Superior temporal gyrus (tissue), 1 donor: ENCODE measurements around the gene NCAPG2.

Experiments
- DNase-seq: peaks from one replicate; pipeline ENCODE4 v3.0.0-alpha.2; 2016; ENCODE audit errors: extremely low spot score

The NCAPG2 gene

DNA sequence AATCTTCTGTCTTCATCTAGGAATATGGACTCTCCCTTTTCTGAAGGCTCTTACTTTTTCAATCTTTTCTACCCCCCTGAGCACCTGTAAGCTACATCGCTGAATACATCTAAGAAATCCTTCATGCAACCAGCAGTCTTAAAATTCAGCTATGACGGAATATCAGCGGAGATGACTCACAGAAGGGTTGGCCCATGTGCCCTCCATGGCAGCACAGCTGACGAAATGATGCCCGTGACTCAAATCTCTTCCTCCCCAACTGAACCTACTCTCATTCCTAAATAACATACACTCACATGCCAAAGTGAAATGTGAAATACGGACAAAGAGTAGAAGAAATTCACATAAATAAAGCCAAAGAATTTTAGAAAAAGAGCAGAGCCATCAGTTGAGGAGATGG lies 30.3 kb upstream of the NCAPG2 start:
- DNase-seq, result no peak

DNA sequence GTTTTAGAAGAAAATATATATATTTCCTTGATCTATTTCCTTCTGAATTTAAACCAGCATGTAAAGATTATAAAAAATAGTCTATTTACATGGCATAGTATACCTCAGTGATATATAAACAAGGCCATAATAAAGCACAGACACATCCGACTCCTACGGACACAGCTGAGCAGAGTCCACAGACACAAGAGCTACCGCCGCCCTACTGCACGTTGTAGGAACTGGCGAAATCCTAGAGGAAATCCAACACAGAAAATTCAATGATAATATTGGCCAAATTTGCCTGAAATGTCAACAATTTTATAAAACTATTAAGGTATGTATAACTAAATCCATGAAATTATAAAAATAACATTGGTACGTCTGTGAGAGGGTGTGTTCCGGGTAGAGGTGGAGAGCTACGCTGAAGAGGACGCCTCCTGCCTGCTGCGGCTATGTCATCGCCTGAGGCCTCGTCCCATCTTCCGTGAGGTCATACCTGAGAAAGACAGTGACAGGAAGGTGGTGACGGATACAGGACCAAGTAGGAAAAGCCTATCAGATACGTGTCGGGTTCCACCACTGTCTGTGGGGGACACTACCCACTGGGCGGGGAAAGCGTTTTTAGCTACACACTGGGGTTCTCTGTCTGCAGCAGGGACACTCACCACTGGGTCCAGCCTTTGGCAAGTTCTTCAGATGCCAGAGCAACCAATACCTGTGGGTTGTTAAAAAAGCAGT lies 29.3 kb upstream of the NCAPG2 start:
- DNase-seq, result no peak

GRCh38 chr7:158733220-158733519 lies 28.6 kb upstream of the NCAPG2 start:
- no peak for DNase-seq

- DNase-seq, result no peak
Observed at GRCh38 chr7:158732494-158733219, 28.1 kb upstream of the NCAPG2 start.

GRCh38 chr7:158731761-158732160 lies 27.2 kb upstream of the NCAPG2 start:
- DNase-seq, result no peak

- DNase-seq, result no peak
Observed at GRCh38 chr7:158730383-158731346, 26.1 kb upstream of the NCAPG2 start.

DNA sequence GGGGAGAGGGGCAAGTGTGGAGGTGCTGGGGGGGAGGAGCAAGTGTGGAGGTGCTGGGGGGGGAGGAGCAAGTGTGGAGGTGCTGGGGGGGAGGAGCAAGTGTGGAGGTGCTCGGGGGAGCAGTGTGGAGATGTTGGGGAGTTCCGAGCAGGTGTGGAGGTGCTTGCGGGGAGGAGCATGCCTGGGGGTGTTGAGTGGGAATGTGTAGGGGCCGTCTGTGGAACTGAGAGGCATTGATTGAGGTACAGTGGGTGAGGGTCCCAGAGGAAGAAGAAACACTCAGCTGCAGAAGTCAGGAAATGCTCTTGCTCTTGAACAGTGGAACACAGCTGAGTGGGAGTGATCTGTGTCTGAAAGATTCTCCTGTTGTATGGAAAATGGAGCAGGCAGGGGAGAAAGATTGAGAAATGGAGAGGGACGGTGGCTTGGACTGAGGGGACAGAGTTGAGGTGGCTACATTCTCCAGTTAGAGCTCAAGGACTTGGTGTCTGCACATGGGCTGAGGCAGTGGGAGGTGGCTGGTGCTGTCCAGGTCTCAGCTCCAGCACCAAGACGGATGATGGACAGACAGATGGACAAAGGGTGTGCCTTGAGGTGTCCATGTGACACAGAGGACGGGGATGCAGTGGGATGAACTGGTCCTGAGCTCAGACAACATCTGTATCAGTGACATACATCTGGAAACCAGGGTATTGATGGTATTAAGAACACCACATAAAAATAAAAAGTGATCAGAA lies 25.2 kb upstream of the NCAPG2 start:
- DNase-seq, result no peak

DNA sequence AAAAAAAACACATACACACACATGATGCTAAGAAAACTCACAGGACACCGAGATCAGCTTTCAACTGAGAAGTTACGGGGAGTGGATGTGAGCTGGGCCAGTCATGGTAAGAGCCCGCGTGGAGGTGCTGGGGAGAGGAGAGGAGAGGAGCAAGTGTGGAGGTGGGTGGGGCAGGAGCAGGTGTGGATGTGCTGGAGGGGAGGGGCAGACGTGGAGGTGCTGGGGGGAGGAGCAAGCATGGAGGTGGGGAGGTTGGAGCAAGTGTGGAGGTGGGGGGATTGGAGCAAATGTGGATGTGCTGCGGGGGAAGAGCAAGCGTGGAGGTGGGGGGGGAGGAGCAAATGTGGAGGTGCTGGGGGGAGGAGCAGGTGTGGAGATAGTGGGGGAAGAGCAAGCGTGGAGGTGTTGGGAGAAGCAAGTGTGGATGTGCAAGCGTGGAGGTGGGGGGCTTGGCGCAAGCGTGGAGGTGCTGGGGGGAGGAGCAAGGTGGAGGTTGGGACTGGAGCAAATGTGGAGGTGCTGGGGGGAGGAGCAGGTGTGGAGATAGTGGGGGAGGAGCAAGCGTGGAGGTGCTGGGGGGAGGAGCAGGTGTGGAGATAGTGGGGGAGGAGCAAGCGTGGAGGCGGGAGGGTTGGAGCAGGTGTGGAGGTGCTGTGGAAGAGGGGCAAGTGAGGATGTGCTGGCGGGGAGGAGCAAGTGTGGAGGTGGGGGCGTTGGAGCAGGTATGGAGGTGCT lies 24.5 kb upstream of the NCAPG2 start:
- DNase-seq, result no peak

DNA sequence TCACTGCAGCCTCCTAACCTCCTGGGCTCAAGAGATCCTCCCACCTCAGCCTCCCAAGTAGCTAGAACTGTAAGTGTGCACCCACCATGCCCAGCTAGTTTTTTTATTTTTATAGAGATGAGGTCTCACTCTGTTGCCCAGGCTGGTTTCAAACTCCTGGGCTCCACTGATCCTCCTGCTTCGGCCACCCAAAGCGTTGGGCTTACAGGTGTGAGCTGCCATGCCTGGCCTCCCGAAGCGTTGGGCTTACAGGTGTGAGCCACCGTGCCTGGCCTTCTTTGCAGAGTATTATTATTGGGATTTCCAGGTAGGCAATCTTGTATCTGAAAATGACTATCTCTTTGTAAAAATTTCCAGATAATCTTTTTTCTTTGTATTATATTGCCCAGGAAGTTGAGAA lies 23.1 kb upstream of the NCAPG2 start:
- DNase-seq, result no peak

GRCh38 chr7:158726277-158726807 lies 21.7 kb upstream of the NCAPG2 start:
- no peak for DNase-seq

DNA sequence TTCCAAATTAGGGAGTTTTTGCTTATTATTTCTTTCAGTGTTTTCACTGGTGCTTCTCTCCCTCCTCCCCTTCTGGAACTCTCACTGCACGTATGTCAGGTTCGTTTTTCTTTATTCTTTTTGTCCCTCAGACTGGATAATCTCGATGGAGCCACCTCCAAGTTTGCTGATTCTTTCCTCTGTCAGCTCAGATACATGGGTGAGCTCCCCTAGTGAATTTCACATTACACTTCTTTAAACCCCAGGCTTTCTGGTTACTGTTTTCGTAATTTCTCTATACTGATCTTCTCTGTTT lies 20.8 kb upstream of the NCAPG2 start:
- no peak for DNase-seq

DNA sequence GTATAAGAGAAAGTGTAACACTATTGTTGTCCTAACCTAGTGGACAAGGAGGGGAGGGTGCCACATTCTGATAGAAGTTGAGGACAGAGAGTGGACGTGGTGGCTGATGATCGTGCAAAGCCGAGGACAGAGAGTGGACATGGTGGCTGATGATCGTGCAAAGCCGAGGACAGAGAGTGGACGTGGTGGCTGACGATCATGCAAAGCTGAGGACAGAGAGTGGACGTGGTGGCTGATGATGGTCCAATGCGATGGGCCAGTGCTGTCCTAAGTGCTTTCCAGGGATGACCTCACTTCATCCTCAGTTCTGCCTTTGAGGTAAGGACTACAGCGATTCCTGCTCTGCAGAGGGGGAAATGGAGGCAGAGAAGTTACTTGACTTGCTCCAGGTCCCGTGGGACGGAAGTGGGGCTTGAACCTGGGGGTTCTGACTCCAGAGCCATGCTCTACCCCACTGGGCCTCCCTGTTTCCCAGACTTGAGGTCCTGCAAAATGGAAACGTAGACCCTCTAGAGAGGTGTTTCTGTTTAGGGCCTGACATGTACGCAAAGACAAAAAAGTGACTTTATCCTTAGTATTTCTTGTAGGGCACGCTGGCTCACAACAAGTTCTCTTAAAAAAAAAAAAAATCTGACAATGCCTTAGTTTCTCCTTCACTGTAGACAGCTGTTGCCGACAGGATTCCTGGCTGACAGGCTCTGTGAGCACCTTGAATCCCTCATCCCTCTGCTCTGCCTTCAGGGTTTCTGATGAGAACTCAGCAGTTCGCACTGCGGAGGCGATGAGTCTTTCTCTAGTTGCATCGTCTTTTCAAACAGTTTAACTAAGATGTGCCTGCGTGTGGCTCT lies 20.3 kb upstream of the NCAPG2 start:
- no peak for DNase-seq

DNA sequence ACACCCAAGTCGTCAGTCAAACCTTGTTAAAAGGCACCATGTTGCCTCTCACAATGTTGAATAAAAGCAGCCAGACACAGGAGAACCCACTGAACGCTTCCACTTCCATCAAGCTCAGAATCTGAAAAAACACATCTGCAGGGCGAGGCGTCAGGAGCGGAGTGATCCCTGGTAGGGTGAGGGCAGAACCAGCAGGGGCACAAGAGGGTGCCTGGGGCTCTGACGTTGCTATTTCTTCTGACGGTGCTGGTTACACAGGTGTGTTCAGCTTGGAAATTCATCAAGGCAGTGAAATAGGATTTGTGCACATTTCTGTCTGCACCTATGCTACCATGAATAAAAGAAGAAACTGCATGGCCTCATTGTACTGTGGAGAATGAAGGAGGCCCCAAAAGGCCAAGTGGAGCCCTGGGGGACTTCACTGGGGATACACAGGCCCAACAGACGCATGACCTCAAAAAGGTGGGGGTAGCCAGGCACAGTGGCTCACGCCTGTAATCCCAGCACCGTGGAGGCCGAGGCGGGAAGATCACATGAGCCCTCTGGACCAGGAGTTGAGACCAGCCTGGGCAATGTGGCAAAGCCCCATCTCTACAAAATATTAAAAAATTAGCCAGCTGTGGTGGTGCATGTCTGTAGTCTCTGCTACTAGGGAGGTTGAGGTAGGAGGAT lies 19.2 kb upstream of the NCAPG2 start:
- no peak for DNase-seq

DNA sequence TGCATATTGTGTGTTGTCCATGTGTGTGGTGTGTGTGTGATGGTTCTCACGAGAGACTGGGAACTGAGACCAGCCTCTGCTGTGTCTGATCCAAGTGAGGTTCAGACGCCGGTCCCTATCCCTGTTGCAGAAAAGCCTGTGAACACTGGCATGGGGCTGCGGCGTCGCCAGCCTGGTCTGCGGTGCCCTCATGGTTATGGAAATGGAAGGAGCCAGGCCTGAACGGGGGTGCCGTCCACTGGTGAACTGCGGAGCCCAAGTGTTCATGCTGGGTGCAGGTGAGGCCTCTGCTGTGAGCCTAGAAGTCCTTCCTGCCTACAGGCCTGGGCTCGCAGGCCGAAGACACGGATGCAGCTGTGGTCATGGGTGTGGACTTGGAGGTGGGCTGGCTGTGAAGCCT lies 18.7 kb upstream of the NCAPG2 start:
- DNase-seq, result no peak

DNA sequence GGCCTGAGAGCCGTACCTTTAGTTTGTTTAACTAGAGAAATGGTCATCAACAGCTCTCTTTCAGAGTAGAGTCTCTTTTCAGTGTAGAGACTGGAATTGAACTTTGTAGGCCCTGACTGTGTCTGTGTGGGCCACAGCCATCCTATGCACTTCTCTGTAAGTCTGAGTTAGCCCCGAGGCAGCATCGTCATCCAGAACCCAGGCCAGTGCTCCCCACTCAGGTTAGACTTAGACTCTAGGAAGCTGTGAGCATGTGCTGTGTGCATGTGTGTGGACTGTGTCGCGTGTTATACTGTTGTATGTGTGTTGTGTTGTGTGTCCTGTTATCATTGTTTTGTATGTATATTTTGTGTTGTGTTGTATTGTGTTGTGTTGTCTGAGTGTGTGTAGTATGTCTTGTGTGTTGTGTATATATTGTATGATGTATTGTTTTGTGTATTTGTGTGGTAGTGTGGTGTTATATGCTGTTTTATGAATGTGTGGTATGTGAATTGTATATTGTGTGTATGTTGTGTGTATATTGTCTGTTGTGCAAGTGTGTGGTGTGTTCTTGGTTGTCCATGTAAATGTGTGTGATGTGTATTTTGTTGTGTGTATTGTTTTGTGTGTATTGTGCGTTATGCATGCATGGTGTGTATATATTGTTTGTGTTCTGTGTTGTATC lies 18.1 kb upstream of the NCAPG2 start:
- no peak for DNase-seq

DNA sequence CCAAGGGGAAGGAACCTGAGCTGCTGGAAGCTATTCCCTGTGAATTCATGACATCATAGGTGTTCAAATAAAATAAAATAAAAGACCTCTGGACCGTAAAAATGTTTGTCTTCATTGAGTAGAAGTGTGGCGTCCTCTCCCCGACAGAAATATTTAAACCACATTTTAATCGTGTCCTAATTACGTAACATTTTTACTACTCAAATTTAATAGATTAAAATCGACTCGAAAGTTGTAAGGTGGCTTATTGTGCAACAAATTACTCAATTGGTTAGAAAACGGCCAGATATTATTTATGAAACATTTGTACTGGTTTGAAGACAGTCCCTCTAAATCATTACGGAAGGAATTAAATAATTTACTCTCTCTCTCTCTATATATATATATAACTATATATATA lies 15.5 kb upstream of the NCAPG2 start:
- no peak for DNase-seq

- DNase-seq, result no peak
Observed at GRCh38 chr7:158716802-158717201, 12.2 kb upstream of the NCAPG2 start.

GRCh38 chr7:158710651-158711102 lies 6.1 kb upstream of the NCAPG2 start:
- DNase-seq, result no peak

GRCh38 chr7:158707610-158708009 lies 3.0 kb upstream of the NCAPG2 start:
- no peak for DNase-seq
